GM19240 (cell line): Measurements from ENCODE around the gene SARS1.

Experiments used
- DNase-seq: peaks from one replicate; pipeline ENCODE4 v3.0.0; 2011; ENCODE audit warnings: low spot score; ENCODE audit not compliant: insufficient read length

SARS1 gene

DNA sequence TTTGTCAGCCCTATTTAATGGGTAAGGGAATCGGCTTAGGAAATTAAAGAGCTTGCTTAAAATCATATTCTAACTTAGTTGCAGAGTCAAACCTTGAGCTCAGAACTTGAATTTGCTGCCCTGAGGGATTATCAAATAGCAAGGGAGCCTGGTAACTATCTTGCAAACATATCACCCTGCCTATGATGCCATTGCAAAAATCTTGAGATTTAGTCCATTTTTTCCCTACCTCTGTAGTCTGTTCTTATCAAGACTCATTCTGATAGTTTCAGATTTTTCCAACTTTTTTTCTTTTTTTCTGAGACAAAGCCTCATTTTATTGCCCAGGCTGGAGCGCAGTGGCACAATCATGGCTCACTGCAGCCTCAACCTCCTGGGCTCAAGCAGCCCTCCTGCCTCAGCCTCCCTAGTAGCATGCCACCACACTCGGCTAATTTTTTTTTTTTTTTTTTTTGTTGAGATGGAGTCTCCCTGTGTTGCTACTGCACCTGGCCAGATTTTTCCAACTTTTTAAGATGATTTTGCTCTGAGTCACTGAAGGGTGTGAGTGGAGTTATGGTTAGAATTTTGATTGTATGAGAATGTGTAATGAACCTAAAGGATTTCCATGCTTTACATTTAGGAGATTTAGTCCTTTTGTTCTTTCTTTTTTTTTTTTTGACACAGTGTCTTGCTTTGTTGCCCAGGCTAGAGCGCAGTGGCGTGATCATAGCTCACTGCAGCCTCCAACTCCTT, 12.2 kb downstream of the SARS1 start:
- DNase-seq, result no peak

DNA sequence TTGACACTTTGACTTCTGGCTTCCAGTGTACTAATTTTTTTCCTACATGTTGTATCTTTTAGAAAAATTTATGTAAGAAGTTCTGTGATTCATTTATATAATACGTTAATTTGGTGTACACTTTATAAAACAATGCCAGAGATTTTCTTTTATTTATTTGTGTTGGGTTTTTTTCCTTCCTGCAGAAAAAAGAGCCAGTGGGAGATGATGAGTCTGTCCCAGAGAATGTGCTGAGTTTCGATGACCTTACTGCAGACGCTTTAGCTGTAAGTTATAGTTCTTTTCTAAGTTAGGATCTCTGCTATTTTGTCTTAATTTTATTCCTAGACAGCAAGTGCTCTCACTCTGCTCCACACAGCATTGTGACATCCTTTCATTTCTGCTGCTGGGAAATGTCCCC, 14.4 kb downstream of the SARS1 start:
- no peak for DNase-seq

DNA sequence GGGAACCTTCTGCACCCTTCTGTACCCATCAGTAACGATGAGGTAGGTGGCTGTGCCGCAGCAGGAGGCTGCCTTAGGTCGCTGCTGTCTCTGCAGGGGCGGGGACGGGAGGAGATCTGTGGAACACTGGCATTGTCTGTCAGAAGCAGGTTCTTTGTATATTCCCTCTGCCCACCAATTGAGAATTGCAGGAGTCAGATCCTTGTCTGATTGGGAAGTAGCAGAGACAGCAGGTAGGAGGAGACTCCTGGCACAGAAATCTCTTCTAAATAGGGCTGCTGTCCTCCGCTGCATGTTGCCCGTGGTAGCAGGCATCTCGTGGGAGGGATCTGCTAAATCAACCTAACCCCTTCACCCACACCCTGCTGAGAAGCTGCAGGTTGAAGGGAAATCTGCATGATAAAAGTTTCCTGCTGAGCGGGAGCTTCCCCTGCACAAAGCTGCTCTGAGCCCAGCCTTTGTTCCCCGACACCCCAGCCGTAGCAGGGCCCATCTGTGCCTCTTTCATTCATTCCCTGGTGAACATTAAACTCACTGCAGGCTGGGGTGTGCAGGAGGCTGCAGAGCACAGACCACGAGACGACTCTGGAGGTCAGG, 15.9 kb downstream of the SARS1 start:
- DNase-seq, result no peak

DNA sequence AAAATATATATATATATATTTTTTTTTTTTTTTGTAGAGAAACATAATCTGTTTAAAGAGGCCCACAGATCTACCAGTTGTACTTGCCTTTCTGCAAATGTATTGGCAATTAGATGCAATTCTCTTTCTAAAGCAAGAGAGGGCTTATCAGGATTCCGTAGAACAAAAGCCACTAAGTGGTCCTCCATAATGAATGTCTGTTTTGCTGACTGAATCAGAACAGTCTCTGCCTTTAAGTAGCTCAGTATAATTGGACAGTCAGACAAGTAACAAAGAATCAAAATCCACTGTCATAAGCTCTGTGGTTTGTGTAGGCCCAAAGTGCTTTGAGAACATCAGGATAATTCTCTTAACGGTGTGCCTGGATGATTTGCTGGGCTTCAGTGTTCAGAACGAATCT, 17.3 kb downstream of the SARS1 start:
- DNase-seq, result no peak

DNA sequence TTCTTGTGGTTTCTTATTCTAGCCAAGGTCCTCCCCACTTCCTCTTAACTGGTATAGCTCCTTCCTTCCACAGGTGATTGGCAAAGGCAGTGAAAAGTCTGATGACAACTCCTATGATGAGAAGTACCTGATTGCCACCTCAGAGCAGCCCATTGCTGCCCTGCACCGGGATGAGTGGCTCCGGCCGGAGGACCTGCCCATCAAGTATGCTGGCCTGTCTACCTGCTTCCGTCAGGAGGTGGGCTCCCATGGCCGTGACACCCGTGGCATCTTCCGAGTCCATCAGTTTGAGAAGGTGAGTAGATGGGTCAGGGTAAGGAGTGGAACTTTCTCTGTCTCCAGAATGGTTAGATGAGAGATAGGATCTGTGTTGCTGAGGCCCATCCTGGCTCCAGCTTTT, 21.4 kb downstream of the SARS1 start:
- DNase-seq, result no peak

DNA sequence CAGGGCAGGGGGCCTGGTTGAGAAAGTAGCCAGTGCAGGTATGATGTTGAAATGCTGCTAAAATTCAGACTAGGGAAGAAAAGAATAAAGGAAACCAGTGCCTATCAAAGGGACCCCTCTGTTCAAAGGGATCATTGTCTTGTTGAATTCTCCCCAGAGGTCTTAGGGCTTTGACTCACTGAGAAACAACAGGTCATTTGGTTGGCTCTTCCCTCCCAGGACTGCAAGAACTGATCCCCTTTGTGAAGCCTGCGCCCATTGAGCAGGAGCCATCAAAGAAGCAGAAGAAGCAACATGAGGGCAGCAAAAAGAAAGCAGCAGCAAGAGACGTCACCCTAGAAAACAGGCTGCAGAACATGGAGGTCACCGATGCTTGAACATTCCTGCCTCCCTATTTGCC, 23.8 kb downstream of the SARS1 start:
- DNase-seq, result no peak

DNA sequence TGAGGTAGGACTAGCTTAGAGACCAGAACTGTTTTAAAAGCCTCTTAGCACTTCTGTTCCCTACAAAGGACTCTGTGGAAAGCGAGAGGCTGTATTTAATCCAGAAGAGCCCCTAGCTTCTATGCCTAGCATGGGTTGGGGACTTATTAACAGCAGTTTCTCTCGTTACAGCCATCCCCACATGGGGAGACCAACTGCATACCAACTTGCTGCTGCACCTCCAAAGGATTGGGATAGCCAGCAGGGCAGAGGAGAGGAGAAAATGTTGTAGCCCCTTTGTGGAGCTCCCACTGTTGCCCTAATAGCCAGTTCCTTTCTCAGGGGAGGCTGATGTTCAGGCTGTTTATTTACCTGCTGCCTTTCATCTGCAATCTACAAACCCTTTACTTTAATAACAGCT, 24.7 kb downstream of the SARS1 start:
- DNase-seq, result no peak

DNA sequence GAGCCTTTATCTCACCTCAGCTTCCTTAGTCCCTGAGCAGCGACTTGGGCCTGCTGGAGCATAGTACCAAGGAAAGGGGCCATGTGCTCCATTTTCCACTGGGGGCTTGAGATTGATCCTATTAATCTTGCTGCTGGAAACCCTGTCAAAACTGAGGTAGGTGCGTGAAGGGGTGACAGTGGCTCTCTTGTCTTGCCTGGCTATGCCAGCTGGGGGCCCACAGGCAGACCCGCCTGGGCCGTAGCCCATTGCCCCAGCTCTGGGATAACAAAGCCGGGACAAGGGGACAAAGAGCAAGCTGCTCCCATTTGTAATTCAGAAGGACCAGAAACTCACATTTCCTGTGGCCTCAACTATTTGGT, 25.3 kb downstream of the SARS1 start:
- DNase-seq, result no peak

DNA sequence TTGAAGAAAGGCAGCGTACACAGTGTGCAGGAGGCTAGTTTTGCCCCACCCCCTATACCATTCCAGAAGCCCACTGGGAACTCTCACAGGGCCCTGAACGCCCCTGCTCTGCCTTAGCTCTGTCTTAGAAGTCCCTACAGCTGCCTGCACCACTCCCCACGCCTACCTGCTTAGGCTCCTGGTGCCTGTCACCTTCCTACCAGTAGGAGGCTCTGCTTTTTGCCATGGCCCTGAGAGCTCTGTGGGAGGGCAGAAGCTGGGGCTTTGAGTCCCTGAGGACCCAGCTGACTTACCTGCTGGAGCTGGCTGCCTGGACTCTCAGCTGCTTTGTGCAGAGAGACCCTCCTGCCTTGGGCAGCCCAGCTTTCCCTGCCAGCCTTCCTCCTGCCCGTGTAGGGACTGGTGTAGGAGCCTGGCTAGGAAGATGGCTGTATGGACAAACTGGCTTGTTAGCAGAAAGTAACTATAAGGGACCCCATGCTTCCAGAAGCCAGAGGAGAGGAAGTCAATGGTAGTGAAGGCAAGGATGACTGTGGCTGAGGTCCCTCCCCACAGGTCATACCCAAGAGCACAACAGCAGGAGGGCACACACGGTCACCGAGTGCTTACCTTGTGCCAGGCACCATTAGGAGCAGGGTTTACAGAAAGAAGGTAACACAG, 25.8 kb downstream of the SARS1 start:
- no peak for DNase-seq

DNA sequence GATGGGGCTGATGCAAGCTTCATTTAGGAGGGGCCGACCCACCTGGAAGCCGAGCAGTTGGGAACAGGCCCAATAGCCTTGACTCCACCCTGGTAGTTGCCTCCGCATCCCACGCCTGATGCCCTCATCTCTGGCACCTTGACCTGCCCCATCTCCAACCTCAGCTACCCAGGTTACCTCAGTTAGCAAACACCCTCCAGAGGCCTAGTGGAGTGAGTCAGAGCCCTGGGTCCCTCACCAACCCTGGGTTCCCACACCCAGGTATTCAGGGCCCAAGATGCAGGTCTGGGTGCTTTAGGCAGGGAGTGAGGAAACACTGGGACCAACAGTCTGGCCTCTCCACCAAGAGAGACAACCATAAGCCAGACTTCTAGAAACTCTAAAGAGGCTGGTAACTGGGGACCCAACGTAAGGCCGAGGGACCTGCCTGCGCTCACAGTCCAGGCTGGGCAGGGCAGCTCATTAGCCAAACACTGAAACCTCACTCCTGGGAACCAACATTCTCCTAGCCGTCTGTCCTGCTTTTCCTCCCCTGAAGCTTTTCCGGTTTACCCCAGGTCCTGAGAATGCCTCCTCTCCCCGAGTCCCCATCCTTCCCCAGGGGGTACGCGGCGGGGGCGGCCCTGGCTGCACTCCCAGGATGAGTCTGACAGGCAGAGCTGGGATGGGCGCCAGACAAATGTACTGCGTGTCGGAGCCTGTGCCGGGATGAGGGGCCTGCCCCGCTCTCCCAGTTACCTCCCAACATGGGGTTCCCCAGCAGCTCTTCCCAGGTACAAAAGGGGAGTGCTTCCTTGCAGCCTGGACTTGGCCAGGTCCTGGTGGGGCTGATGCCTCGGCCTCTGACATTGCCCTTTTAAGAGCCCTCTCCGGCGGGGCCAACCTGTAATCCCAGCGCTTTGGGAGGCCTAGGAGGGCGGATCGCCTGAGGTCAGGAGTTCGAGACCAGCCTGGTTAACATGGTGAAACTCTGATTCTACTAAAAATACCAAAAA, 26.7 kb downstream of the SARS1 start:
- no peak for DNase-seq

DNA sequence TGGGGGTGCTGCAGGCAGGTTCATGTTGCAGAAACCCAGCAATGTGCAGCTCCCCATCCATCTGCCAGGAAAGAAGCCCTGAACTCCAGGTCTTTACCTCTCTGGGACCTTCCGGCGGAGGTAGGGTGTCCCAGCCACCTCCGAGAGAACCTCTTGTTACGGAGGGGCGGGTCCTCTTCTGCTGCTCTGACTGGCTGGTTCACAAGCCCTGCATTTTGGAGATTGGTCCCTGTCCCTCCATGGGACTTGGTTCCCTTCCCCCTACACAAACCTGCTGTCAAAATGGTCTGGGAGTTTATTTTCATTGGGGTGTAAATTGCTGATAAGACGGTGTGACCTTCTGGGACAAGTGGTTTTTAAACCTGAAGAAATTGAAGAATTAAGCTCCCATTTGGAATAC, 27.6 kb downstream of the SARS1 start:
- no peak for DNase-seq

DNA sequence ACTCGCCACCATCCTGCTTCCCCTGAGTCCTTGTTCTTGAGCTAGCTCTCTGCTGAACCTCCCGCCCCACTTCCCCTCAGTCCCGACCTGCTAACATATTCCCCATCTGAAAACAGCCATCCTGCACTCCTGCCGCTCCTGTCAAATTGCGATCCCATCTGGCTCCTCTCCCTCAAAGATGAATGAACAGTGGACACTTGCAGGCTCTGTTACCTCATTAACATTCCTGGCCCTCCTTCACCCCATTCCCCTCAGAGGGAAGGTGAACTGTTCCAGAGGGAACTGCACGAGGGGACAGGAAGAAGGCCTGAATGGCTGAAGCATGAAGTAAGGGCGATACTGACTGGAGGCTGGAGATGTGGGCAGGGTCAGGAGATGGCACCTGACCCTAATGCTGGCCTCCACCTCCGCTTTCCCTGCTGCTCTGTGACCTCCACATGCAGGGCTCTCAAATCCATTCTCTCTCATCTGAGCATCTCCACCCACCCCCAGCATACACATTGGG, 28.2 kb downstream of the SARS1 start:
- no peak for DNase-seq

DNA sequence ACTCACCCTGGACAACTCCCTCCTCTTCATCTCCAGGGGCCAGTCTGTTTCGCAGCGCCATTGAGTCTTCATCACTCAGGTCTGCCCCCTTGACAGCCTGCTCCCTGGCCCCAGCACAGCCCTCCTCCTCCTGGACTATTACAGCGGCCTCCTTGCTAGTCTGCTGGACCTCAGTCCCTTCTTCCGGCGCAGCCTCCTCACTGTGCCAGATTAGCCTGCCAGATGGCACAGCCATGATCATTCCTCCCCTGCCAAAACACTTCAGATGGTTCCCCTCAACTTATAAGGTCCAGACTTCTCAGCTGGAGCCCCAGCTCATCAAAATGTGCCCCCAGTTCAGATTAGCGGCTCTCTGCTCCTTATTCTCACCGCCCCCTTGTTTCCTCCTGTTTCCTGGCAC, 28.7 kb downstream of the SARS1 start:
- no peak for DNase-seq

DNA sequence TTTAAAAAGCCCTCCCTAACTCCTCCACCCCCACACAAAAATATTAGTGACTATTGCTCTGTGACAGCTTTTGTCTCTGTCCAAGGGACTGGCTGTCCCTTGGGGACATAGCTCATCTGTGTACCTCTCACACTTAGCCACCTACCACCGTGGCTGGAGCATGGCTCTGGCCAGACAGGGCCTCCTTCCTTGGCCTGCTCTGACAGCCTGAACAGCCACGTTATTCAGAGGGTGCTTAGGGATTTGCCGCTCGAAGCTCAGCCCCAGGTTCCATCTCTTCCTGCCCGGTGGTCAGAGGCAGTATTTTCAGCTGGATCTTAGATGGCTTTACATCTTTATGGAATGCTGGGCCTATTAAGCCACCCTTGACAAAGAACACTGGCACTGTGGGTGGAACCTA, 29.5 kb downstream of the SARS1 start:
- DNase-seq, result no peak

DNA sequence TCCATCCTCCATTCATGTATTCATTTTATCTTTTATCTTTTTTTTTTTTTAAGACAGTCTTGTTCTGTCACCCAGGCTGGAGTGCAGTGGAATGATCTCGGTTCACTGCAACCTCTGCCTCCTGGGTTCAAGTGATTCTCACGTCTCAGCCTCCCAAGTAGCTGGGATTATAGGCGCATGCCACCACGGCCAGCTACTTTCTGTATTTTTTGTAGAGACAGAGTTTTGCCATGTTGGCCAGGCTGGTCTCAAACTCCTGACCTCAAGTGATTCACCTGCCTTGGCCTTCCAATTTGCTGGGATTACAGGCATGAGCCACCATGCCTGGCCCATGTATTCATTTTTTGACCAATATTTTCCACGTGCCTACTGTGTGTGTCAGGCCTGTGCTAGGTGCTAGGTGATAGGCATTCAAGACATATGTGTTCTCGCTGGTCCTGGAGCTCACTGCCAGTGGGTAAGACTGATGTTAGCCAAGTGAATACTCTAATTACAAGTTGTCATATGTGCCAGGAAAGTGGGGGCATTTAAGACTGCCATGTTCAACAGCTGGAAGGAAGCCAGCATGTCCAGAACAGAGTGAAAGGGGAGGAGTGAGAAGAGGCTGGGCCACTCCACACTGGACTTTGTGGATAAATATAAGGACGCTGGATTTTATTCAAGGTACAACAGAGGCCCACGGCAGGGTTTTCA, 30.3 kb downstream of the SARS1 start:
- DNase-seq, result no peak

DNA sequence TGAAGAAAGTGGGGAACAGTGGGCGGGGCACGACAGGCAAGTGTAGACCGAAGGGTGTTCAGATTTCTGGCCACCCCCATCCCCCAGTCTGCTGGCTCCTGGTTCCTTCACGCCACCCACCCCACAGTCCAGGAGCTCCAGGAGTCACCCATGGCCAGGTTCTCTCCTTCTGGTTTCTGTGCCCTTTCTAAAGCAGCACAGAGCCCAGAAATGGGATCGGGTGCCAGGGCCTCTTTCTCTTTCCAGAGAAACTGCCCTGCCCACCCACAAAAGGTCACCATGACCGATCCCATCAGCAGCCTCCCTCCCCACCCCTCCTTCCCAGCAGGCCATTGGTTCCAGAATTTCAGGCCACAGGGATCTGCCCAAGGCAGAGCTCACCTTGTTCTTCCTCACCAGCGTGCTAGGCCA, 32.4 kb downstream of the SARS1 start:
- DNase-seq, result no peak

DNA sequence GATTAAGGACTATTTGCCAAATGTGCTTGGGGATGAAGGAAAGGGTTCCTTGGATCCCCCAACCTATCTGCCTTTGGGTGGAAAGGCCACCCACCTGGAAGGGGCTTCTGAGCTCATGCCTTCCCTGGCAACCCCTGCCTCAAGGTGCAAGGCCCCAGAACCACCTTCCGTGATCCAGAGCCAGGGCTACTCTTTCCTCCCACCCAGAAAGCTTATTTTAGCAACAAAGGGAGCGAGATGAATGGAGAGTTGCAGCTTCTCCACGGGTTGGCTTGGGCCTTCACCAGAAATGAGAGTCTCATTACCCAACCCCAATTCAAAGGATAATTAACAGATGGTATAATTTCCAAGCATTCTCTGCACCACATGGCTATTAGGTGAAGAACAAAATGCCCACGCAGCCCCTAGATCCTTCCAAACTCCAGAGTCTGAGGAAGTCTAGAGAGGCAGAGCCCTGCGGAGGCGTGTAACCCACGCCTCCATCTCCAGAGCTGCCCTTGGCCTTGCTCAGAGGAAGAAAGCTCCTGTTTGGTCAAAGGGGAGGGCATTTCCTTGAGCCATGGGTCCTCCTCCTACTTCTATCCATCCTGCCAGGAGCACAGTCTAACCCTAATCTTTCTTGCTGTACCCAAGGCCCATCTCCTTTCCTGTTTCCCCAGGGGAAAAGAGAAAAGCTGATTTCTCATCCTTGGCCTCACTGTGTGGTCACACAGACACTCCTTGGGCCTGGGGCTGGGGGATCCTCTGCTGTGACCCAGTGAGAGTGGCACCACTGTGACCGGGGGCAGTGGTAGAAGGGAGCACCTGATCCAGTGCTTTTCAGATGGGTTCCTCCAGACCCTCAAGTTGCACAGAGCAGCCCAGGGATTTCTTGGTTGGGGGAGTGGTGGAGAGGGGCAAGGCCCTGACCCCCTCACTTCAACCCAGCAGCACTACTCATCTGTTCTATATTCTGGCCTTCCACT, 34.0 kb downstream of the SARS1 start:
- no peak for DNase-seq

DNA sequence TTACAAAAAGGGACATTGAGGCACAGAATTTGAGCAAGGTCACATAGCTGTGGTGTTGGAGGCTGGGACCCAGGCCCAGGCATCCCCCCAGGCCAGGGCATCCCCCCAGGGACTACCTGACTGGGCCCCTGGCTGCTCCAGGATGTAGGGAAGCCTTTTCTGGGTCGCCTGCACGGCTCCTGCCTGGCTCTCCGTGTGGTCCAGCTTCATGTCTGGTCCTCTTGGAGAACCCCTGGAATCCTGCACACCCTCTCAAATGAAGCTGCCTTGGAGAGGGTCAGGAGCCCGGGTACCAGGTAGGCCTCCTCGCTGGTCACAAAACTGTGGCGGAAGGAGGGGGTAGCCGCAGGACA, 34.7 kb downstream of the SARS1 start:
- DNase-seq, result no peak

DNA sequence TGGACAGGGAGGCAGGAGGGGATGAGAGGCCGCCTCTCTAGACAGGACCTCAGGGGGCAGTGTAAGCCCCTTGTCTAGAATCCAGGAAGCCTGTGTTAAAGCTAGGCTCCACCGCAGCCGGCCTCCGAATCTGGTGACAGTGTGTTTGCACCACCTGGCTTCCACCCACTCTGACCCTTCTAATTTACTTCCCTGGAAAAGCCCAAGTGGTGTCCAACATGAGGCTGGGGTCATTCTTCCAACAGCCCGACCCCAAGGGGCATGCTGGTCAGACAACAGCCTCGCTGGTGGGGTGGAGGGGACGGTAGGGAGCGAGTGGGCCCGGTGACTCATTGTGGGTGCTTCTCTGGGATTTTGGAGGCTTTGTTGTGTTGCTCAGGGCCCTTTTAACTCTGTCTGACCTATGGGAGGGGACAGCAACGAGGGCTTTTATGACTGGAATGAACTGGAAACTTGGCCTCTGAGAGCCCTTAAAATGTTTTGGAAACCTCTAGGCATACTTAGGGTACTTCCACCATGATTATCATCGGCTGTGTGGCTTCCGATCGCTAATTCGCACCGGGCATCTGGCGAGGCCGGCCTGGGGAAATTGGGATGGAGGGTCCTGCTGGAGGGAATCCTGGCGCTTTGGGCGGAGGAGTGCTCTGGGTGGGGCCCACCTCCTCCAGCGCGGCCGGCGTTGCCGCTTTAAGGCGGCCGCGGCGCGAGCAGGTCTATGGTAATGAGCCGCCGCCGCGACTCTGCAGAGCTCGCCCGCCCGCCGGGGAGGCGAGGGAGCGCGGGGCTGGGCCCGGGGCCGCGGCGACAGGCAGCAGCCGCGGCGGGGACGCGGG, 35.3 kb downstream of the SARS1 start, which contains the start of gene CELSR2:
Gene CELSR2, plus strand, starts transcription at position 743 of the 833 bp plus-strand sequence. CDS start 541 bp downstream, outside the sequence.
- DNase-seq, result peak; percentile 91
